Osteoblast (primary cell): ENCODE results near the gene ITPRIPL1. TPM values are rescaled to one million over a fixed set of nuclear protein-coding genes. Genes with fewer than 3 reads are reported as not detected.

Source experiments
- DNase-seq: peaks from one replicate; pipeline ENCODE4 v3.0.0; 2011; ENCODE audit warnings: low spot score, mixed read lengths; ENCODE audit not compliant: insufficient read length; ENCODE audit errors: missing footprints
- H2AFZ ChIP-seq: 2 replicates; pipeline ENCODE4 v1.6.0; 2011; ENCODE audit warnings: mild to moderate bottlenecking, low read length
- H3K27ac ChIP-seq: 2 replicates; pipeline ENCODE4 v1.5.1; 2011; ENCODE audit warnings: mild to moderate bottlenecking, low read depth, low read length, moderate library complexity
- H3K27me3 ChIP-seq: 2 replicates; pipeline ENCODE4 v1.6.0; 2012; ENCODE audit warnings: mild to moderate bottlenecking, control low read depth, inconsistent platforms, low read length, moderate library complexity; ENCODE audit not compliant: insufficient read depth
- H3K36me3 ChIP-seq: 2 replicates; pipeline ENCODE4 v1.5.1; 2011; ENCODE audit warnings: mild to moderate bottlenecking, low read length, control low read depth, moderate library complexity; ENCODE audit not compliant: insufficient read depth
- H3K4me1 ChIP-seq: 2 replicates; pipeline ENCODE4 v1.5.1; 2011; ENCODE audit warnings: mild to moderate bottlenecking, low read length, control low read depth, moderate library complexity; ENCODE audit not compliant: insufficient read depth
- H3K4me2 ChIP-seq: 2 replicates; pipeline ENCODE4 v1.6.0; 2011; ENCODE audit warnings: mild to moderate bottlenecking, low read length; ENCODE audit not compliant: insufficient read depth
- H3K4me3 ChIP-seq: fragments of 200-600 bp; sonication (generic); 3 replicates; pipeline ENCODE4 v1.5.1; 2012; ENCODE audit warnings: mild to moderate bottlenecking, low read length, inconsistent platforms; ENCODE audit not compliant: insufficient read depth
- H3K79me2 ChIP-seq: 2 replicates; pipeline ENCODE4 v1.6.0; 2012; ENCODE audit warnings: mild to moderate bottlenecking, low read length, control low read depth, inconsistent platforms; ENCODE audit not compliant: insufficient read depth
- H3K9me3 ChIP-seq: 2 replicates; pipeline ENCODE4 v1.5.1; 2011; ENCODE audit warnings: low read depth, low read length, control low read depth
- H4K20me1 ChIP-seq: 2 replicates; pipeline ENCODE4 v1.6.0; 2012; ENCODE audit warnings: mild to moderate bottlenecking, low read length, control low read depth; ENCODE audit not compliant: insufficient read depth
- CTCF ChIP-seq: IDR thresholded peaks from 2 replicates; pipeline ENCODE4 v1.5.1; 2011; ENCODE audit warnings: mild to moderate bottlenecking, low read depth, low read length, moderate library complexity; ENCODE audit errors: extremely low read depth
- total RNA-seq: library from RNA; depleted of rRNA; stranded (reverse); fragments of >200 nt; gene quantifications from 2 replicates; pipeline ENCODE4 v1.2.3, GENCODE V29; 2012

The ITPRIPL1 gene
- total RNA-seq, 1 donor, result 1.4 TPM

GRCh38 chr2:96304606-96305005, 20.5 kb upstream of the ITPRIPL1 start:
- Histone ChIP-seq H3K27me3 (no peaks in the 10 kb centered on the region), H3K4me1 (peaks cover 14% of the 10 kb centered on the region), H3K36me3 (peaks cover 36% of the 10 kb centered on the region), H4K20me1 (peaks cover 6% of the 10 kb centered on the region), H3K4me3 (peak overlapping the region; percentile 94), H2AFZ (peak overlapping the region; percentile 7), H3K4me2 (peak overlapping the region; percentile 93), H3K9me3 (no peaks in the 10 kb centered on the region), H3K79me2 (peaks cover 44% of the 10 kb centered on the region), H3K27ac (peak overlapping the region; percentile 70)
- no peak for DNase-seq
- TF ChIP-seq CTCF, result no peak

GRCh38 chr2:96305091-96305978, 19.8 kb upstream of the ITPRIPL1 start, which contains the start of gene SNRNP200:
Gene SNRNP200 (minus strand): TSS chr2:96305546. CDS start chr2:96305437, 109 bp downstream.
- H3K4me3 ChIP-seq, result peak within 1 kb of the TSS; percentile 94
- H2AFZ ChIP-seq, result peak within 1 kb of the TSS; percentile 93
- H3K27ac ChIP-seq, result peak within 1 kb of the TSS; percentile 70
- H3K36me3 ChIP-seq, result peaks cover 30% of the 10 kb centered on the region
- peak within 1 kb of the TSS; percentile 93 for H3K4me2 ChIP-seq
- no peaks in the 10 kb centered on the region for H3K9me3 ChIP-seq
- peaks cover 6% of the 10 kb centered on the region for H4K20me1 ChIP-seq
- H3K4me1 ChIP-seq, result peaks cover 14% of the 10 kb centered on the region
- peak; percentile 94 for DNase-seq
- H3K27me3 ChIP-seq, result no peaks in the 10 kb centered on the region
- TF ChIP-seq CTCF, result no peak
- H3K79me2 ChIP-seq, result peaks cover 44% of the 10 kb centered on the region

- Histone ChIP-seq H3K36me3 (peaks cover 25% of the 10 kb centered on the region), H2AFZ (peak overlapping the region; percentile 91), H3K27ac (peak overlapping the region; percentile 70), H3K27me3 (no peaks in the 10 kb centered on the region), H3K4me3 (peak overlapping the region; percentile 94), H3K79me2 (peaks cover 41% of the 10 kb centered on the region), H3K9me3 (no peaks in the 10 kb centered on the region), H3K4me2 (peak overlapping the region; percentile 93), H4K20me1 (peaks cover 6% of the 10 kb centered on the region), H3K4me1 (peaks cover 14% of the 10 kb centered on the region)
- TF ChIP-seq CTCF, result no peak
- DNase-seq, result no peak
These were observed 19.2 kb upstream of the ITPRIPL1 start for GRCh38 chr2:96305979-96306308.

- Histone ChIP-seq H2AFZ (peak overlapping the region; percentile 91), H3K79me2 (peaks cover 38% of the 10 kb centered on the region)
- no peak for DNase-seq
These were observed 18.7 kb upstream of the ITPRIPL1 start for GRCh38 chr2:96306370-96306769.

More at GRCh38 chr2:96306370-96306769, 18.7 kb upstream of the ITPRIPL1 start:
- H3K4me1 ChIP-seq, result peaks cover 14% of the 10 kb centered on the region
- peak overlapping the region; percentile 93 for H3K4me2 ChIP-seq
- no peak for TF ChIP-seq CTCF
- no peaks in the 10 kb centered on the region for H3K9me3 ChIP-seq
- H3K27me3 ChIP-seq, result no peaks in the 10 kb centered on the region
- peak overlapping the region; percentile 94 for H3K4me3 ChIP-seq
- peaks cover 21% of the 10 kb centered on the region for H3K36me3 ChIP-seq
- peaks cover 6% of the 10 kb centered on the region for H4K20me1 ChIP-seq
- no peak overlapping the region for H3K27ac ChIP-seq
